Stimulated activated naive CD8-positive, alpha-beta T cell treated with anti-CD3 and anti-CD28 coated beads, Interleukin-15, Interleukin-2, amounts not matched to agents 100 U/mL and 50 U/mL, for 24 hours (primary cell): ENCODE data around the gene SLCO1A2.

Experiments used
- ATAC-seq: fragments of 150-1000 bp; cut with Tn5 transposase; one replicate; pipeline ENCODE4 v1.10.0; 2021
- DNase-seq: peaks from one replicate; pipeline ENCODE4 v3.0.0; 2021

Gene SLCO1A2

DNA sequence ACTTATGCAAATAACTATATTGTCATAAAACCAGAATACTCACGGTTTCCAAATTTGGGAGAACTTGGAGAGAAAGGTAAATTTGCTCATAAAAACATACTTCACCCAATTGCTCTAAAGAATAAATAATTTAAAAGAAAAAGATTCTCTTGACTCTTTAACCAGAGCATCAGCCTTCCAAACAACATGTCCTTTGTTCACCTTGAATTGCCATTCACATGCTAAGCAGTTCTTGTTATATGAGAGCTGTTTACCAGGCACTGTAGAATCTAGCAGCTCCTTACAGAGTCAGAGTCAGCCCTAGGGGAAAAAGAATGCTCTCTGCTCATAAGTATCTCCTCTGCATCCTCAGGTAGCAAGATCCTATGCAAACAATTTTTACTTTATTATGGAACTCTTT lies 10.2 kb downstream of the SLCO1A2 start:
- DNase-seq (no peak), ATAC-seq (no peak)

DNA sequence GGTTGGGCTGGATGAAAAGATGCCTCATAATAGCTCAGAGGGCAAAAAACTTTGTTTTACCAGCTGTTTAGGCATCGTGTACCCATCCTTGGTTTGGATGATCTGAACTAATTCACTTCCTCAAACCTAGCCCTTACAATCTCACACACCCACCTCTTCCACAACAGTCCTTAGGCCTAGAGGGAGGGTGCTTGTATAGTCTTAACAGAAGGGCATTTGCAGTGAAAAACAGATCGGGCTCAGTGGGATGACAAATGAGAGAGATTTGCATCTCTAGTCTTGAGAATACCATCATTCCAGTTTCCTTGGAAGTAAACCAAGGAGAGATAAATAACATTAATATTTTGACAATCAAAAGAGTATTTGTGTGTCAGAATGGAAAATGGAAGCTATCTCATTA lies 11.0 kb downstream of the SLCO1A2 start:
- ATAC-seq (no peak), DNase-seq (no peak)

GRCh38 chr12:21308785-21309184 lies 25.9 kb downstream of the SLCO1A2 start:
- no peak for ATAC-seq

GRCh38 chr12:21305661-21306060 lies 29.1 kb downstream of the SLCO1A2 start:
- no peak for DNase-seq
- no peak for ATAC-seq

More at GRCh38 chr12:21308785-21309184, 25.9 kb downstream of the SLCO1A2 start:
- DNase-seq, result no peak

- ATAC-seq (no peak), DNase-seq (no peak)
Observed at GRCh38 chr12:21300632-21301031, 34.1 kb downstream of the SLCO1A2 start.

- DNase-seq (peak; percentile 5), ATAC-seq (peak; percentile 55)
Observed at GRCh38 chr12:21296751-21297406, 37.8 kb downstream of the SLCO1A2 start.

- no peak for DNase-seq
- ATAC-seq, result no peak
Observed at GRCh38 chr12:21296348-21296747, 38.4 kb downstream of the SLCO1A2 start.

GRCh38 chr12:21294176-21294575 lies 40.5 kb downstream of the SLCO1A2 start:
- no peak for ATAC-seq

GRCh38 chr12:21292111-21292510 lies 42.6 kb downstream of the SLCO1A2 start:
- no peak for ATAC-seq
- DNase-seq, result no peak

More at GRCh38 chr12:21294176-21294575, 40.5 kb downstream of the SLCO1A2 start:
- DNase-seq, result no peak

GRCh38 chr12:21289698-21290097 lies 45.0 kb downstream of the SLCO1A2 start:
- no peak for DNase-seq
- no peak for ATAC-seq

DNA sequence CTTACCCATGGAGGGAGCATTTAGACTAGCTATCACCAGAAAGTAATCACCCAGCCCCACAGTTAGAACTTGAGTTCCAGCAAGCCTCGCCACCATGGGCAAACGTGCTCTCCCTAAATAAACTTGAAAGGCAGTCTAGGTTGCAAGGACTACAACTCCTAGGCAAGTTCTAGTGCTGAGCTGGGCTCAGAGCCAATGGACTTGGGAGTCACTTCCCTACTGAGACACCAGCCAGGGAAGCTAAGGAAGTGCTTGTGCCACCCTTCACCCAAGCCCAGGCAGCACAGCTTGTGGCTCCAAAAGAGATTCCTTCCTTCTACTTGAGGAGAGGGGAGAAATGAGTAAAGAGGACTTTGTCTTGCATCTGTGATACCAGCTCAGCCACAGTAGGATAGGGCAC lies 57.9 kb downstream of the SLCO1A2 start:
- ATAC-seq, result no peak
- no peak for DNase-seq

DNA sequence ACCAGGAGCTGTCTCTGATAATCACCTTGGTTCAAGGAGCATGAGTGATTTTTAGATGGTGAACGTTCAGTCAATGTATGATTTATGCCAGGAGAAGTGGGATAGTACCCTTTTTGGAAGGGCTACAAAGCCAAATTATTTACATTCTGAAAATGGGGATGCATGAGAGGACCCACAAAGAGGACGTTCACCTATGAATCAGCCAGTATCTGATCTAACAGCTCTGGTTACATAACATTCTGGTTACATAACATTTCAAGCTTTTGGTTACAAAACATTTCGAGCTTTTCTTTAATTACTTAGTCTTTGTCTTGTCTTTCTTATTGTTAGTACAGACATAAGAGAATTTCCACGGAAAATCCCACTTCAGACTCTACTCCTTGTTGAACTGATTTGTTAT lies 68.8 kb downstream of the SLCO1A2 start:
- ATAC-seq, result no peak
- DNase-seq, result no peak

DNA sequence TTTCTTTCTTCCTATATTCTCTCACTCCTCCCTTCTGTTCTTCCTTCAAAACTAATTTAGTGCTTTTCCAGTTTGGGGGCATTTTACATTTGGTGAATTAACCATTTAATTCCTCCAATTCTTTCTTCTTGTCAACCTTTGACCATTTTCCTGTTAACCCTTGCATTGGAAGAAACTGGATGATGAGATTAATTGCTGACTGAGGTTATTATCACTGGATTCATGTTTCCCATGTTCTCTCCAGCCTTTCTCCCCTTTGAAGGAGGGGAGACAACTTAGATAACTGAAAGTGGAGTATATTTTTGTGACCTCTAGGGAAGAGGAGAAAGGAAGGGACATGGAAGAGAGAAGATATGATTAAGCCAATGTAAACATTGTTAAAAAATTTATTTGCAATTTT lies 70.5 kb downstream of the SLCO1A2 start:
- DNase-seq, result no peak
- ATAC-seq, result no peak

GRCh38 chr12:21257172-21257571 lies 77.5 kb downstream of the SLCO1A2 start:
- DNase-seq, result no peak
- ATAC-seq, result no peak

DNA sequence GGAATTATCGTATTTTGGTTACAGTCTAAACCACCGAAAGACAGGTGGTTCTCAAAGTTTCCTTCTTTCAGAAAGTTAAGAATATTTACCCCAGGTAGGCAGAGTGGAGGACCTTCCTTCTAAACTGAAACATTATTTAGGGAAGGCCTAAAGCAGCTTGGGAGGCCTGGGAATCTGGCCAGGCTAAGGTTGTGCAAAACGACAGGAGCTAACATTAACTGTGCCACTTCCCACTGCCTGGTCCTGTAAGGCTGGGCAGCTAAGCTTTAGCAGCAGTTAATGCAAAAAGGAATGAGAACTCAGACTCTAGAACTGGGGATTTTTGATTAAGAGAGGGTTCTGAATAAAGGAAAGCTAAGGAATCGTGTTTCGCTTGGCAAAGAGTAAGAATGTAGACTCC lies 82.6 kb downstream of the SLCO1A2 start:
- ATAC-seq (no peak), DNase-seq (no peak)

GRCh38 chr12:21248679-21249078 lies 86.0 kb downstream of the SLCO1A2 start:
- DNase-seq, result no peak
- ATAC-seq, result no peak

DNA sequence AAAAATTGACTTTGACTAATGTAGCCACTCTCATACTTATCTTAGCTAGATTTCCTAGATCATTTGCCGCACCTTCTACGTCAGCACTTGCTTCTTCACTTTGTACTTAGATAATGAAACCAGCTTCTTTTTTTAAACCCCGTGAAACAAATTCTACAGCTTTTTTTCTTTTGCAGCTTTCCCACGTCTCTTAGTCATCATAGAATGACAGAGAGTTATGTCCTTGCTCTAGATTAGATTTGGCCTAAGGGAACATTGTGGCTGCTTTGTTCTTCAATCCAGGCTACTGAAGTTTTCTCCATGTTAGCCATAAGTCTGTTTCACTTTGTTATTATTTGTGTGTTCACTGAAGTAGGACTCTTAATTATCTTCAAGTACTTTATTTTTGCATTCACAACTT lies 94.9 kb downstream of the SLCO1A2 start:
- ATAC-seq (no peak), DNase-seq (no peak)

GRCh38 chr12:21234395-21234794 lies 100.3 kb downstream of the SLCO1A2 start:
- ATAC-seq (no peak), DNase-seq (no peak)

DNA sequence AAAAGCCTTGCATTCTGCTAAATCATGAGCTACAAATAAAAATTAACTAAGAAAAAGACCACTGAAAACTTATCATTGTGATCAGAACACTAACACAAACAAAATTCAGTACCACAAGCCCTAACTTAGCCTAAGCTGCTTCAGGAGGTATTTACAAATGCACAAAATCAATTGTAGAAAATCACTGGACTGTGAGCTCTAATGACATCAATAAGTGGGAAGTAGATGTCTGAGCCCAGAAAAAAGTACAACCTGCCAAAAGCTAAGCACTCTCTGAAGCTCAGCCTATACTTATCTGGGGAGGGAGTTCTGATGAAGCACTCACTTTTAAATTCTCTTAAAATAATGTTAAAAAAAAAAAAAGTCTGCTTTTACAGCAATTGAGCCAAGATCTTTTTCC lies 110.8 kb downstream of the SLCO1A2 start:
- DNase-seq (no peak), ATAC-seq (no peak)

DNA sequence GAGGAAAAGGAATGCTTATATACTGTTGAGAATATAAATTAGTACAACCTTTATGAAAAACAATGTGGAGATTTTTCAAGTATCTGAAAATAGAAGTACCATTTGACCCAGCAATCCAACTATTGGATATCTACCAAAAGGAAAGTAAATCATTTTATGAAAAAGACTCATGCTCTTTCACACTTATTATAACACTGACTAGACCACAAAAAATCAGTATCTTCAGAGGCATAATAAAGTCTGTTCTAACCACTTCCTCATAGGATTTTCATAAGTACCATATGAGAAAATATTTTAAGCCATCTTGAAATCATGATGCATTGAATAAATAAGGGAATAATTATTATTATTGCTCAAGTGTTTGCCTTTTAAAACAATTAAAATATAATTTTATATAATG lies 112.9 kb downstream of the SLCO1A2 start:
- DNase-seq (no peak), ATAC-seq (no peak)

DNA sequence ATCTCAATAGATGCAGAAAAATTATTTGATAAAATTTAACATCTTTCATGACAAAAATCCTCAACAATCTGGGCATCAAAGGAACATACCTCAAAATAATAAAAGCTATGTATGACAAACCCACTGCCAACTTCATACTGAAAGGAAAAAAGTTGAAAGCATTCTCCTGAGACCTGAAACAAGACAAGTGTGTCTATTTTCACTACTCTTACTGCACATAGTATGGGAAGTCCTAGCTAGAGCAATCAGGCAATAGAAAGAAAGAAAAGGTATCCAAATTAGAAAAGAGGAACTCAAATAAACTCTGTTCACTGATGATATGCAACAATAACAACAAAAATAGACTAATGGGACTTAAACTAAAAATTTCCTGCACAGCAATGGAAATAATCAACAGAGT lies 113.6 kb downstream of the SLCO1A2 start:
- no peak for ATAC-seq
- no peak for DNase-seq

DNA sequence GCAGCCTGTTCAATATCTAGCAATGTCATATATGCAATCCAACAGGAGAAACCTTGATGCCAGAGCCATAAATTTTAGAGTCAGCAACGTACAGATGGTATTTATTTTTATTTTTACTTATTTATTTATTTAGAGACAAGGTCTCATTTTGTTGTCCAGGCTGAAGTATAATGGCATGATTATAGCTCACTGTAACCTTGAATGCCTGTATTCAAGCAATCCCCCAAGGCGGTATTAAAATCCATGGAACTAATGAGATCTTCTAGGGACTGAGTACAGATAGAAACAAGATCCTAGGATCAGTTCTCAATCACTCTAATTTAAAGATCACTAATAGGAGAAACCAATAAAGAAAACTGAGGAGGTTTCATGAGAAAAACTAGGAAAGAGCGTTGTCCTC lies 114.5 kb downstream of the SLCO1A2 start:
- no peak for DNase-seq
- ATAC-seq, result no peak

DNA sequence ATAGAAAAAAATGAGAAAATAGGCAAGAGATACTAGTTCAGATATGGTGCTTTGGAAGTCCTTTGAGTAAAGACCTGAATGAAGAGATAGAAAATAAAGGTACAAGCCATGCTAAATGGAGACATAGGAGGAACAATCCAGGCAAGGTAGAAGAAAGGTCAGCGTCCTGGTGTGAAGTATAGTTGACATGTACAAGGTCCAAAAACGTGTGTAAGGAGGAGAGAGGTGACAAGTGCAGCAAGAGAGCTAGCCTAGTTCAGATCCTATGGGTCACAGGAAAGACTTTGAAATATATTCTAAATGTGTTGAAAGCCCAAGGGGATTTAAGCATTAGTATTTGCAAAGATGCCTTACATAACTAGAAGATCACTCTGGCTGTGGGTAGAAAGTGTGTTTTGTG lies 115.5 kb downstream of the SLCO1A2 start:
- DNase-seq, result no peak
- ATAC-seq, result no peak
